ENCODE measurements around the gene CELF5.

CELF5 gene

GRCh38 chr19:3243819-3244700 lies 19.6 kb downstream of the CELF5 start:
- in situ Hi-C loops (cut with HindIII; ENCODE audit: low sequenced_read_pairs) = no loop called here
- H3K4me3 ChIP-seq (ENCODE audit: low read depth, low read length) = no peak overlapping the region
- no peak for TF ChIP-seq CTCF (IDR thresholded peaks at IDR 0.05; ENCODE audit: low read depth, low read length, missing control alignments)
- peak; percentile 15 for DNase-seq (ENCODE audit: low read depth)

- TF ChIP-seq CTCF (IDR thresholded peaks at IDR 0.05; ENCODE audit: low read depth, low read length, missing control alignments) = no peak
- in situ Hi-C loops (cut with HindIII; ENCODE audit: low sequenced_read_pairs) = no loop called here
- H3K4me3 ChIP-seq (ENCODE audit: low read depth, low read length) = no peak overlapping the region
- DNase-seq (ENCODE audit: low read depth) = no peak
These were observed 20.6 kb downstream of the CELF5 start for GRCh38 chr19:3245050-3245449.

GRCh38 chr19:3248728-3249326 lies 24.4 kb downstream of the CELF5 start:
- no peak for DNase-seq (ENCODE audit: low read depth)
- no peak for TF ChIP-seq CTCF (IDR thresholded peaks at IDR 0.05; ENCODE audit: low read depth, low read length, missing control alignments)
- in situ Hi-C loops (cut with HindIII; ENCODE audit: low sequenced_read_pairs) = no loop called here
- no peak overlapping the region for H3K4me3 ChIP-seq (ENCODE audit: low read depth, low read length)

GRCh38 chr19:3249408-3249807 lies 24.9 kb downstream of the CELF5 start:
- no peak for DNase-seq (ENCODE audit: low read depth)
- in situ Hi-C loops (cut with HindIII; ENCODE audit: low sequenced_read_pairs) = no loop called here
- TF ChIP-seq CTCF (IDR thresholded peaks at IDR 0.05; ENCODE audit: low read depth, low read length, missing control alignments) = no peak
- no peak overlapping the region for H3K4me3 ChIP-seq (ENCODE audit: low read depth, low read length)

- DNase-seq (ENCODE audit: low read depth) = no peak
These were observed 26.2 kb downstream of the CELF5 start for GRCh38 chr19:3250675-3251074.

GRCh38 chr19:3251229-3251628 lies 26.8 kb downstream of the CELF5 start:
- no peak for TF ChIP-seq CTCF (IDR thresholded peaks at IDR 0.05; ENCODE audit: low read depth, low read length, missing control alignments)
- in situ Hi-C loops (cut with HindIII; ENCODE audit: low sequenced_read_pairs) = no loop called here
- DNase-seq (ENCODE audit: low read depth) = no peak
- H3K4me3 ChIP-seq (ENCODE audit: low read depth, low read length) = no peak overlapping the region

More at GRCh38 chr19:3250675-3251074, 26.2 kb downstream of the CELF5 start:
- in situ Hi-C loops (cut with HindIII; ENCODE audit: low sequenced_read_pairs) = no loop called here
- peak; percentile 43 for TF ChIP-seq CTCF (IDR thresholded peaks at IDR 0.05; ENCODE audit: low read depth, low read length, missing control alignments)
- no peak overlapping the region for H3K4me3 ChIP-seq (ENCODE audit: low read depth, low read length)

Measured in astrocyte of the cerebellum (primary cell).